H1 (cell line): ENCODE data around the gene UBE4B. TPM values are rescaled to one million over a fixed set of nuclear protein-coding genes. Genes with fewer than 3 reads are reported as not detected.

ENCODE experiments used
- CEBPB ChIP-seq: IDR thresholded peaks from 2 replicates; pipeline ENCODE4 v1.6.1; 2012; ENCODE audit warnings: low read depth, low read length
- KDM1A ChIP-seq: fragments of 200-600, 300-600 bp; sonication (generic); IDR thresholded peaks from 2 replicates; pipeline ENCODE4 v1.7.1; 2016; ENCODE audit warnings: mild to moderate bottlenecking, low read length, borderline replicate concordance
- MAFK ChIP-seq: IDR thresholded peaks from 2 replicates; pipeline ENCODE4 v1.6.1; 2012; ENCODE audit warnings: low read depth, mild to moderate bottlenecking, improper control_type of control experiment, low read length
- SIN3A ChIP-seq, 2 experiments: IDR thresholded peaks in 1 of 2; conservative IDR thresholded peaks in 1 of 2; 2 replicates each; pipeline ENCODE4 v1.6.1; 2011 to 2012; ENCODE audit warnings: low read length in 2 of 2, improper control_type of control experiment in 1 of 2, low read depth in 1 of 2, mild to moderate bottlenecking in 1 of 2
- TAF7 ChIP-seq: optimal IDR thresholded peaks from 2 replicates; pipeline ENCODE3; 2011; ENCODE audit warnings: low read depth, mild to moderate bottlenecking, inconsistent platforms, low read length, moderate library complexity, borderline replicate concordance
- TCF12 ChIP-seq: IDR thresholded peaks from 2 replicates; pipeline ENCODE4 v1.6.1; 2011; ENCODE audit warnings: low read depth, mild to moderate bottlenecking, low read length
- polyA plus RNA-seq, 7 experiments: library from polyadenylated mRNA; depleted of rRNA in 3 of 7; stranded (reverse) in 5 of 7; unstranded in 2 of 7; fragments of >200 nt in 5 of 7; fragments of 200-250 nt in 2 of 7; gene quantifications; 1 replicate in 5 of 7; 2 replicates in 1 of 7; 4 replicates in 1 of 7; pipeline versions ENCODE4 v1.2.1 to v1.2.3, GENCODE V29; 2011 to 2013; ENCODE audit warnings: missing spikeins in 2 of 7, mixed read lengths in 2 of 7
- total RNA-seq: library from RNA; stranded (reverse); fragmentation: NEBNext Ultra II Directional; extraction: Animal tissue kit (Norgen Biotek cat#: 25700); gene quantifications from 2 replicates; pipeline ENCODE4 v1.2.1, GENCODE V29; 2021

Gene UBE4B
- total and polyA plus RNA-seq, 2 of the 8 experiments (the other 6 are each of a cell fraction or from before 2014, with no cell fraction given), result 24.5 to 90.1 TPM

- TF ChIP-seq TAF7 (no peak), KDM1A (no peak), TCF12 (no peak), CEBPB (no peak), SIN3A (conservative IDR thresholded peaks at IDR 0.05 in 1 of 2, IDR thresholded peaks at IDR 0.05 in 1 of 2; ENCODE audit: low read depth in 1 of 2, low read length in 2 of 2) (no peak), MAFK (no peak)
Observed at GRCh38 chr1:10193288-10193687, 160.5 kb downstream of the UBE4B start (continued).
